ENCODE data around the gene ANO7.

The ANO7 gene

GRCh38 chr2:241268716-241269445 lies 80.4 kb downstream of the ANO7 start:
- in situ Hi-C loops (cut with MboI; ENCODE audit: low sequenced_read_pairs), result no loop called here

- in situ Hi-C loops (cut with MboI; ENCODE audit: low sequenced_read_pairs), result no loop called here
Observed at GRCh38 chr2:241269707-241270520, 81.4 kb downstream of the ANO7 start.

- in situ Hi-C loops (cut with MboI; ENCODE audit: low sequenced_read_pairs), result no loop called here
Observed at GRCh38 chr2:241270531-241270930, 82.1 kb downstream of the ANO7 start.

- in situ Hi-C loops (cut with MboI; ENCODE audit: low sequenced_read_pairs), result no loop called here
Observed at GRCh38 chr2:241271706-241272302, 83.3 kb downstream of the ANO7 start.

- in situ Hi-C loops (cut with MboI; ENCODE audit: low sequenced_read_pairs), result no loop called here
Observed at GRCh38 chr2:241272303-241273209, 84.1 kb downstream of the ANO7 start.

- in situ Hi-C loops (cut with MboI; ENCODE audit: low sequenced_read_pairs), result no loop called here
Observed at GRCh38 chr2:241273210-241274020, 84.9 kb downstream of the ANO7 start.

- in situ Hi-C loops (cut with MboI; ENCODE audit: low sequenced_read_pairs), result no loop called here
Observed at GRCh38 chr2:241274127-241274526, 85.7 kb downstream of the ANO7 start.

Data from HL-60/S4 treated with phorbol 12-myristate 13-acetate at 8.2 ng/mL for 4 days and 3 days (cell line).